ENCODE data around the gene STMN3.

DNA sequence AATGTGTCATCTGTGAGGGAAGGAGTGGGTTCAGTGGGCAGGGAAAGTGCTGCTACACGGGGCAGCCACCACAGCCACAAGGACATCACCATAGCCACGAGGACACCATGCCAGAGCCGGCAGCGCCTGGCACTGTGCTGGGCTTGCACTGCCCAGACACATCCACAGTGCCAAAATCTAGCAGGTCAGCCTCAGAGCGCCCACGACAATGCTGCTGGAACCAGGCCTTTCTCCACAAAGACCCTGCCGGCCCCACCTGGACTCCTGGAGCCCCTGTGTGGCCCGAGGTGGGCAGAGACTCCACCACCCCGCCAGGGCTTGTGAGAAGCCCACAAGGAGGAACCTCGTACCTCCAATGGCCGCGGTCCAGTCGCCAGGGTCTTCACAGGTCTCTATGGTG, 60.6 kb downstream of the STMN3 start:
- TF ChIP-seq SP1 (IDR thresholded peaks at IDR 0.05) (no peak), L3MBTL2 (conservative IDR thresholded peaks at IDR 0.05) (no peak), HDGF (IDR thresholded peaks at IDR 0.05; ENCODE audit: borderline replicate concordance) (no peak), SUZ12 (IDR thresholded peaks at IDR 0.05) (no peak), ELF4 (IDR thresholded peaks at IDR 0.05) (no peak)
